Brain microvascular endothelial cell (primary cell): ENCODE measurements around the gene RAB3C.
"Not testable (repeated sequence)": the region's sequence is repeated elsewhere in the genome, so short reads cannot be mapped to it uniquely, and the experiment has no call there.

Experiments
- DNase-seq: peaks from one replicate; pipeline ENCODE4 v3.0.0-alpha.2; 2020
- H3K27ac ChIP-seq: fragments of 250-450 bp; sonication (Bioruptor Pico); 2 replicates; pipeline ENCODE4 v1.5.1; 2020; ENCODE audit warnings: mild to moderate bottlenecking, moderate library complexity
- H3K27me3 ChIP-seq: fragments of 250-450 bp; sonication (Bioruptor Pico); replicated peaks from 2 replicates; pipeline ENCODE4 v1.5.1; 2020; ENCODE audit warnings: mild to moderate bottlenecking
- H3K36me3 ChIP-seq: fragments of 250-450 bp; sonication (Bioruptor Pico); replicated peaks from 2 replicates; pipeline ENCODE4 v1.5.1; 2020; ENCODE audit warnings: mild to moderate bottlenecking
- H3K4me3 ChIP-seq: 2 replicates; pipeline ENCODE4 v1.5.1; 2011; ENCODE audit warnings: low read depth, mild to moderate bottlenecking, control low read depth, low read length, moderate library complexity
- CTCF ChIP-seq: IDR thresholded peaks from 2 replicates; pipeline ENCODE4 v1.5.1; 2011; ENCODE audit warnings: low read depth, mild to moderate bottlenecking, moderate library complexity, low read length, control low read depth, inconsistent platforms; ENCODE audit errors: missing control alignments
- in situ Hi-C: cut with HindIII; loops from 2 replicates; pipeline ENCODE4 v1.10.0; 2017; ENCODE audit warnings: low sequenced_read_pairs, low pct_ligation_motif_present

The RAB3C gene

GRCh38 chr5:58599217-58599616 lies 16.3 kb downstream of the RAB3C start:
- no peaks in the 10 kb centered on the region for H3K27me3 ChIP-seq
- H3K36me3 ChIP-seq, result no peaks in the 10 kb centered on the region
- TF ChIP-seq CTCF, result no peak
- no peak overlapping the region for H3K27ac ChIP-seq
- DNase-seq, result no peak
- in situ Hi-C loops, result no loop called here
- H3K4me3 ChIP-seq, result no peak overlapping the region

- H3K4me3 ChIP-seq, H3K27ac ChIP-seq, in situ Hi-C loops, DNase-seq, H3K36me3 ChIP-seq, H3K27me3 ChIP-seq: not testable (repeated sequence)
Measured at GRCh38 chr5:58600613-58601012, 17.7 kb downstream of the RAB3C start.

GRCh38 chr5:58602889-58603288 lies 20.0 kb downstream of the RAB3C start:
- H3K4me3 ChIP-seq, H3K27ac ChIP-seq, in situ Hi-C loops, H3K36me3 ChIP-seq, H3K27me3 ChIP-seq, DNase-seq: not testable (repeated sequence)

GRCh38 chr5:58606064-58606463 lies 23.2 kb downstream of the RAB3C start:
- TF ChIP-seq CTCF, result no peak
- Histone ChIP-seq H3K36me3 (no peaks in the 10 kb centered on the region), H3K27ac (no peak overlapping the region), H3K4me3 (no peak overlapping the region), H3K27me3 (no peaks in the 10 kb centered on the region)
- in situ Hi-C loops, result no loop called here
- DNase-seq, result no peak

GRCh38 chr5:58615972-58616371 lies 33.1 kb downstream of the RAB3C start:
- no peak for DNase-seq
- TF ChIP-seq CTCF, result no peak
- Histone ChIP-seq H3K36me3 (no peaks in the 10 kb centered on the region), H3K27me3 (no peaks in the 10 kb centered on the region), H3K27ac (no peak overlapping the region), H3K4me3 (no peak overlapping the region)
- in situ Hi-C loops, result no loop called here

- in situ Hi-C loops, result no loop called here
- no peak overlapping the region for H3K4me3 ChIP-seq
- no peak for DNase-seq
- H3K36me3 ChIP-seq, result no peaks in the 10 kb centered on the region
- H3K27ac ChIP-seq, result no peak overlapping the region
- H3K27me3 ChIP-seq, result no peaks in the 10 kb centered on the region
- TF ChIP-seq CTCF, result no peak
Measured at GRCh38 chr5:58617241-58617640, 34.4 kb downstream of the RAB3C start.

- no peak overlapping the region for H3K27ac ChIP-seq
- no peaks in the 10 kb centered on the region for H3K36me3 ChIP-seq
- DNase-seq, result no peak
- in situ Hi-C loops, result no loop called here
- no peaks in the 10 kb centered on the region for H3K27me3 ChIP-seq
- no peak overlapping the region for H3K4me3 ChIP-seq
- TF ChIP-seq CTCF, result no peak
Measured at GRCh38 chr5:58620336-58620735, 37.5 kb downstream of the RAB3C start.
